GM18951 (cell line): ENCODE data around the gene CDK14.

Source experiments
- POLR2A ChIP-seq: IDR thresholded peaks from 4 replicates; pipeline ENCODE4 v1.6.1; 2011; ENCODE audit warnings: mild to moderate bottlenecking; ENCODE audit not compliant: insufficient read length, insufficient read depth; ENCODE audit errors: extremely low read depth
- in situ Hi-C: fragments of 300-500 bp; cut with MboI; formaldehyde crosslinking; loops from one replicate; pipeline ENCODE4 v1.12.0; 2022; ENCODE audit warnings: low sequenced_read_pairs, mixed read lengths, inconsistent platforms; ENCODE audit not compliant: unreplicated experiment

Gene CDK14

DNA sequence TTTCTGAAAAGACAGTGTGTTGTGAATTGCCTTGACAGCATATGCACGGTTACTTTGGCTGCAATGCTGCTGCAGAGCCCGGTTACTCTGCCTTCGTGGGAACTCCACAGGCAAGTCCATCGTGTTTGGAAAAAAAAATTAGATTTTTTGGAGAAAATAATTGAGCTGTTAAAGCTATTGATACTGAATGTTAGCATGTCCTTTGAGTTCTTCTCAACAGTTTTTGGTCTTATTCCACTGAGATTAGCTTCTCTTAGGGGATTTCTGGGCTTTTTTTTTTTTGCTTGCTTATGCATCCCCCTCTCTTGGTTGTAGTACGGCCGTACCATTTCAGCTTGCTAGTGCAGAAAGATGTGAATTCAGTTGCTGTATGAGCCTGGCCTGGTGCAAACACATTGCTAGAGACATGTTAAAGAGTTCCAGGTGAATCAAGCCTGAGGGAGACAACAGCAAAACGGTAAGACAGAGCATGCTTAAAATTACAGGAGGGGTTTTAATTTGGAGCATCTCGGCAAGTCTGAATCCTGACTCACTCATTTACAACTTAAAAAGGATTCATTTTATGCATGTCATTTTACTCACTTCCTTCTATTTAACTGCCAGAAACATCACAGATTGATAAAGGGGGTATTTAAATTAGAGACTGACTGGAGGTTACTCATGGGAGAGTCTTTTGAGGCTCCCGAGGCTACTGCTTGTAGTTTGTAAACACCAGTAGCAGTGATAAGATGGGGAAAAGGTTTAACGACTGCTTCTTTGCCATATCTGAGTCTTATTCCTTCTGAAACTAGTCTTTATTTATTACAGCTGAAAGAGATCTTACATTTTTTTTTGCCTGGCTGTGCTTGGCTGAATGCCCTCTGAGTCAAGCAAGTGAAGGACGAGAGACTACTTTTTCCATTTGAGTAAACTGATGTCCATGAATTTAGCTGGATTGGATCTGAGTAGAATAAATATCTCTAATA, 113.7 kb downstream of the CDK14 start:
- in situ Hi-C loops, result loop anchor here (10.0 kb wide), 1 partner anchor 315 kb away; no protein-coding TSS in a partner anchor
- no peak for TF ChIP-seq POLR2A

DNA sequence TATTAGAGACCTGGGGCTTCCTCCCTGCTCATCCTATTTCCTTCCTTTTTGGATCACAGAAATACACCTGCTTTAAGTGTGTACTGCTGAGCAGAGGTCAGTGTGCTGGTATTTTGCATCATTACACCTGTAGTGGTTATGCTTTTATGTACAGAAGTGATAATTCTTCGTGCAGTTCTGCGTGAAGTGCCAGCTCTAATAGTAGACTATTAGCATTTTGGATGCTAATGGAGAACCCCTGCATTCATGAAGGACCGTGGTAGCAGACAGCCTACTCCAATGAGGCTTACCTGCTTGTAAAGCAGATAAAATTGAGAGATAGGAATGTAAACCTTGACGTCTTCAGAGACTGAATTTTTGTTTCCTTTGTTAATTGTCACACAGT, 114.3 kb downstream of the CDK14 start:
- in situ Hi-C loops, result no loop called here
- TF ChIP-seq POLR2A, result no peak

DNA sequence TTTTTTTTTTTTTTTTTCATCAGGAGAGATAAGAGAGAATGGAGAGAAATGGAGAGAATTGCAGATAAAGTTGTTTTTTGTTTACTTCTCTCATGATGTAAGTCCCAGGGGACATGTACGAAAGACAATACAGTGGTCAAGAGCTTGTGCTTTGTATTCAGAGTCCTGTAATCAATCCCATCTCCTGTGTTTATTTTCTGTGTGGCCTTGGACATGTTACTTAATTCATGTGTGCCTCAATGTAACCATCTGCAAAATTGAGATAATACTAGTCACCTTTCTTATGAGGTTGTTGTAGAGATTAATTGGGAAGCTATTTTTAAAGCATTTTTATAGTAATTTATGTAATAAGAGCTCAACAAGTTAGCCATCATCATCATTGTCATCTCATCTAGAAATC, 117.5 kb downstream of the CDK14 start:
- in situ Hi-C loops, result no loop called here
- TF ChIP-seq POLR2A, result no peak

DNA sequence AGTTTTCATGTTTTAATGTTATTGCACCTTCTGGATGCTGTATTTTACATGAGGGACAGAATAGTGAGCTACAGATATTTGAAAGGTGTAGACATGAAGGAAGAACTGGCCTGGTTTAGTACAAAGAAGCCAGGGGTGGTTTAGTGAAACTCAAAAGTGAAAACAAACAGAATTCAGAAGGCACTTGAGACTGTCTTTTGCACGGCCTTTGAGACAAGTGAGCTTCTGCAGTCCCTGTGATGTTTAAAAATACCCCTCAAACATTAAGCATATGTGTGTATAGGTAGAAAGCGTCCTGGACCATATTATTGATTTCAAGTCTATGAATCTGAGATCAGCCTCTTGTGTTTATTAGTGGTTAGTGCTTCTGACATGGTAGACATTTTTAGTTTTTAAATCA, 118.9 kb downstream of the CDK14 start:
- no peak for TF ChIP-seq POLR2A
- in situ Hi-C loops, result no loop called here

DNA sequence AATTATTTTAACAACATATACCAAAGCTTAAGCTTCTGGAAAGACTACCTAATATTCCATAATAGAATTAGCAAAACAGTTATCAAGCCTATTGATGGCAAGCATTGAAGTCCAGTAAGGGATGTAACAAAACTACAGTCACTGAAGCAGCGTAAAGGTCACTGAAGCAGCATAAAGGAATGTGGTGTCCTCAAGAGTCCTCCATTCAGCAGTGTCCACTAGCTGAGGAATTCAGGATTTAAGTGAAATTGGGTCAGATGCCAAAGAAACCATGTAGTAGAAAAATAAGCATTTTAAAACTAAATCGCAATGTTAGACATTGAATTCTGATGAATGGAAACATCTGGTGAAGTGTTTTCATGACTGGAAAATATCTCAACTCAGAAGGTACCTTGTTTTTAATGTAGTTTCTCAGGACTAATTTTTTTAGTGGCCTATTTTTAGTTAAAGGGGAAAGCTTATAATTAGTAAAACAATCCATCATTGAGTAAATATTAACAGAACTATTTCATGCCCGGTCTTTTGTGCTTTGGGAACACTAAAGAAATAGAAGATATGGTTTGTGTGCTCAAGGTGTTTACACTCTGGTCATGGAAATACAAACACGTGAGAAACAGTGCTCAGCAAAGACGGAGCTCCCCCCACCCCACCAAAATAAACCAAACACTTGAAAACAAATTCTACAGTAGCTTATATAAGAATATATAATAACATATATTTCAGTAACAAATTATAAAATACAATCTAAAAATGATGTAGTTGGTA, 121.4 kb downstream of the CDK14 start:
- in situ Hi-C loops, result no loop called here
- TF ChIP-seq POLR2A, result no peak

DNA sequence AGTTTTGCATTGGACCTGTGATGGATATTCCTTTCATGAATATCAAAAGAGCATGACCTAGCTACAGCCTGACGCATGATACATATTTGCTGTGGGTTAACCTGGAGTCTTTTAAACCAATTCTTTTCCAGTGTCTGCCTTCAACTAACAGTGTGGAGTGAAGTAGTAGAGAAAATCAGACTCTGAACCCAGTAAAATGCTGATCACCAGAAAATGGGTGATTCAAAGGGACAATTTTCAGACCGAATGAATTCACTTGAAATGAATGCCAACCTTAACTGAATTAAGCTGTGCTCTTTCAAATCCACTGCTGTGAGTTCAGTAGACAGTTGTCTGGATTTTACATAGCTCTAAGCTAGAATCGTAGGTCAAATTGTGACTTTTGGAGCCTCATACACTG, 123.0 kb downstream of the CDK14 start:
- in situ Hi-C loops, result no loop called here

DNA sequence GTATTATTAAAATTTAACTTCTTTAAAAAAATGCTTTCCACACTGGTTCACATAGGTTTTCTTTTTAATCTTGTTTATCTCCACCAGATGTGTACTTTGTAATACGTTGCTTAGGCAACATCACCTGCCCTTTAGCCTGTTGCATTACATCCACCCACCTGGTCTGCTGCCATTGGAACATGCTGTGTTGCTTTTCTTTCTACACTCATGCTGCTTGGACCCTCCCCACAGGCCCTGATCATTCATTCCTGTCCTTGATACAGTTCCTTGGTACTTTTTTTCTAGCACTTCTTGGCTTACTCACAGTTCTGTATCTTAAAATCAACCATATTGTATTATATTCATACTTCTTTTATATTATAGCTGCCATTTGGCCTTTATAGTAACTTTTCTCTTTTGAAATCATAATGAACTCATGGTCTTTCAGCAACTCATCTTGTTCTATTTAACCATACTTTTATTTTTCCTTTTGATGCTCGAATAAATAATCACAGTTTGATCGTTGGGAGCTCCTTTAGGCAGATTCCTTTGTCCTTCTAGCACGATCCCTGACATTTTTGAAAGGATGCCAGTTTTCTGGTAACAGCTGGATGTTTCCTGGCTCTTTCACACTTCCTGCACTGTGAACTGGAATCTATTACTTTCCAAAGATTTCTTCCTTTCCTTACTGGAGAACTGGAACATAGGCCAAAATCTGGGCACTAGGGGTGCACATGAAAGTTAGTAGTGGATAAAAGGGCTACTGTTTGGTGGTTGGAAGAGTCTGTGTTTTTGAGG, 125.1 kb downstream of the CDK14 start:
- no peak for TF ChIP-seq POLR2A

More for the DNA sequence above, 123.0 kb downstream of the CDK14 start:
- no peak for TF ChIP-seq POLR2A

DNA sequence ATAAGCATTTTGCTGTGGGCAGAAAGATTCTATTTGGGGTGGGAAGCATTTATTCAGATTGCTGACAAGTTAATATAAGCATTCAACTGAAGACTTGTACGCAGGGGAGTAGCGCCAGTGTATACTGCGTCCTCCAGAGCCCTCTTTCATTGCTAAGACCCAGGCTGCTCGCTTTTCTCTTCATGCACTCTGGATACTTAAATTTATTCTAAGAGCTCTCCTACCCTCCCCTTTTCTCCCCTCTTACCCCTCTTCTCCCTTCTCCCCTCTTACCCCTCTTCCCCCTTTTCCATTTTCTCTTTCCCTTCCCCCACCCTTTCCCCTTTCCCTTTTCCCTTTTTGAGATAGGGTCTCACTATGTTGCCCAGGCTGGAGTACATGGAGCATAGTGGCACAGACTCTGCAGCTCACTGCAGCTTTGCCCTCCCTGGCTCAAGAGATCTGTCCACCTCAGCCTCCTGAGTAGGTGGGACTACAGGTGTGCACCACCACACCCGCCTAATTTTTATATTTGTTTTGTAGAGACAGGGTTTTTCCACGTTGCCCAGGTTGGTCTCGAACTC, 125.8 kb downstream of the CDK14 start:
- in situ Hi-C loops, result no loop called here
- no peak for TF ChIP-seq POLR2A

More for the DNA sequence above, 125.1 kb downstream of the CDK14 start:
- in situ Hi-C loops, result no loop called here

DNA sequence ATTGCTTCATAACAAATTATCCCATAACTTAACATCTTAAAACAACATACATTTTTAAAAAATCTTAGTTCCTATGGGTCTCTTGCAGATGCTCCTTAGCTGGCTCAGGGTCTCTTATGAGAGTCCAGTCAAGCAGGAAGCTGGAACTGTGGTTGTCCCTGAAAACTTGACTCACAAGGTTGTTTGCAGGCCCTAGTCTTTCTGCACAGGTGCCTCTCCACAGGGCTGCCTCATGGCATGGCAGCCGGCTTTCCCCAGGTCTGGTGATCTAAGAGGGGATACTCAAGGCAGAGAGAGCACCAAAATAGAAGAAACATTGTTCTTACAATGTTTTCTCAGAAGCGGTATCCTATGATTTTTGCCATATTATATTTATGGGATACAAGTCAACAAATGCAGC, 127.1 kb downstream of the CDK14 start:
- in situ Hi-C loops, result no loop called here
- TF ChIP-seq POLR2A, result no peak

DNA sequence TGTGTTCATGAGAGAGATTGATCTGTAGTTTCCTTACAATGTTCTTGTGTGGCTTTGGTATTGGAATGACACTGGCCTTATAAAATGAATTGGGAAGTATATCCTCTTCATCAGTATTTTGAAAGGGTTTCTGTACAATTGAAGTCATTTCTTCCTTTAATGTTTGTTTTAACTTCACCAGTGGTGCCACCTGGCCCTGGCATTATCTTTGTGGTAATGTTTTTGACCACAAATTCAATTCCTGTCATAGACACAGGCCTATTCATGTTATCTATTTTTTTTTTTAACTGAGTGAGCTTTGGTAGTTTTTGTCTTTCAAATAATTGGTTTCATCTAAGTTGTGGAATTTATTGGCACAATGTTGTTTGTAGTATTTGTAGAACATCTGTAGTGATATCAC, 127.7 kb downstream of the CDK14 start:
- TF ChIP-seq POLR2A, result no peak
- in situ Hi-C loops, result no loop called here

DNA sequence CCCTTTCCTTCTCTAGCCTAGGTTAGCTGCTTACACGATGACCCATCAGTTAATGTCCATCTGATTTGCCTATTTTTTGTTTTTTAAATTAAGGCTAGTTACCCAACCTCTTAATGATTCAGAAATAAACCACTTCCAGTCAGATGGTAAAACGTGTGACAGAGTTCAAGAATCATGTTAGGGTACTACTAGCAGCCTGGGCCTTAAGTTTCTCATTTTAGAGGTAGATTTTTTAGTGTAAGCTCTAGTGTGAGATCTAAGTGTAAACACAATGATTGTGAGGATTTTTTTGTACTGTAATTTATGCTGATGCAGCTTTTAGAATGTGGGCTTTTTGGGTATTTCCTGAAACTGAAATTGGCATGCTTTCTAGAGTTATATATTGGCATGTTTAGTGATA, 130.0 kb downstream of the CDK14 start:
- no peak for TF ChIP-seq POLR2A
- in situ Hi-C loops, result no loop called here

DNA sequence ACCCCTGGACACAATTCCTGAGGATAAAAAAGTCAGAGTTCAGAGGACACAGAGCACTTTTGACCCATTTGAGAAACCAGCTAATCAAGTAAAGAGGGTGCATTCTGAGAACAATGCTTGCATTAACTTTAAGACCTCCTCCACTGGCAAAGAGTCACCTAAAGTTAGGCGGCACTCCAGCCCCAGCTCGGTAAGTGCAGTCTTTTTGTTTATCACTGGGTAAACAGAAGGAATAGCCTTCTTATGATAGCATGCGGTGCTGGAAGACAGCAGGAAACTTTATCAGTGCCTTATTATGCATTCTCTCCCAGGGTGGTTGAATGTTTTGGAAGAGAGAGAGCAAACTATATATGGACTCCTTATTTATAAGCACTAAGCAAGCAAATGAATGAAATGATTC, 130.5 kb downstream of the CDK14 start:
- TF ChIP-seq POLR2A, result no peak
- in situ Hi-C loops, result no loop called here

DNA sequence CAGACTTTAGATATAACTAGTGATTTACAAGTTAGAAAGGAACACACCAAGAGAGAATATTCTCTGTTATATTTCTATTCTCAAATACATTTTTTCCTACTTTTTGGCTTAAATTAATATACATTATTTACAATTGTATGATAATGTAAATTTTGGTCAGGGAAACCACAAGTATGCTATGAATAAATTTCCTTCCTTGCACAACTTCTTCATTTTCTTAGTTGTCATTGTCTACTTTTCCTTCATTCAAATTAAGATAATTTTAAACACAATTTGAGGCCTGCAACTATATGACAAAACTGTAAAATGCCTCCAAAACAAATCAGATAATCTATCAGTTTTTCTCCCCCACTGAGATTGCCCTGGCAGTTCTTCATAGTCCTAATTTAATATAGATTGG, 131.3 kb downstream of the CDK14 start:
- no peak for TF ChIP-seq POLR2A
- in situ Hi-C loops, result no loop called here
